Epithelial cell of proximal tubule (primary cell): ENCODE measurements around the gene DMC1. TPM values are rescaled to one million over a fixed set of nuclear protein-coding genes. Genes with fewer than 3 reads are reported as not detected.
A peak's percentile ranks its signal among the peaks of the same experiment; 100 is the strongest.

ENCODE experiments used
- DNase-seq: peaks from one replicate; pipeline ENCODE4 v3.0.0-alpha.2; 2011; ENCODE audit warnings: low read depth
- H3K4me3 ChIP-seq: 2 replicates; pipeline ENCODE4 v1.5.1; 2011; ENCODE audit warnings: low read depth, mild to moderate bottlenecking, low read length
- CTCF ChIP-seq: conservative IDR thresholded peaks from 2 replicates; pipeline ENCODE4 v1.5.1; 2012; ENCODE audit warnings: low read depth, mild to moderate bottlenecking, low read length
- total RNA-seq: library from RNA; depleted of rRNA; stranded (reverse); fragments of >200 nt; gene quantifications from 2 replicates; pipeline ENCODE4 v1.2.3, GENCODE V29; 2015

The DMC1 gene
- total RNA-seq, 1 donor from 2014 or later = 4.4 TPM

- no peak for DNase-seq
- TF ChIP-seq CTCF = no peak
- H3K4me3 ChIP-seq = no peak overlapping the region
Measured at GRCh38 chr22:38578505-38578904, 8.5 kb upstream of the DMC1 start.

GRCh38 chr22:38572065-38572464 is 2.1 kb upstream of the DMC1 start:
- TF ChIP-seq CTCF = peak; percentile 58
- no peak for DNase-seq
- no peak overlapping the region for H3K4me3 ChIP-seq

- peak overlapping the region; percentile 65 for H3K4me3 ChIP-seq
- peak; percentile 29 for TF ChIP-seq CTCF
- no peak for DNase-seq
Measured at GRCh38 chr22:38570779-38571364, 889 bp upstream of the DMC1 start.

GRCh38 chr22:38569181-38569971 is 607 bp downstream of the DMC1 start:
- no peak for TF ChIP-seq CTCF
- no peak for DNase-seq
- peak overlapping the region; percentile 65 for H3K4me3 ChIP-seq

- H3K4me3 ChIP-seq = no peak overlapping the region
- no peak for TF ChIP-seq CTCF
- no peak for DNase-seq
Measured at GRCh38 chr22:38567531-38568285, 2.3 kb downstream of the DMC1 start.

GRCh38 chr22:38566726-38567504 is 3.1 kb downstream of the DMC1 start:
- no peak for TF ChIP-seq CTCF
- DNase-seq = no peak

More at GRCh38 chr22:38566726-38567504, 3.1 kb downstream of the DMC1 start:
- H3K4me3 ChIP-seq = no peak overlapping the region
